Right renal cortex interstitium (tissue), 3 donors: ENCODE data around the gene DERA. TPM values are rescaled to one million over a fixed set of nuclear protein-coding genes. Genes with fewer than 3 reads are reported as not detected.
A peak's percentile ranks its signal among the peaks of the same experiment; 100 is the strongest.
"Not testable (repeated sequence)": the region's sequence is repeated elsewhere in the genome, so short reads cannot be mapped to it uniquely, and the experiment has no call there.

Experiments used
- DNase-seq, 3 donors: peaks; one replicate each; pipeline ENCODE4 v3.0.0-alpha.2; 2013; ENCODE audit warnings: low read depth in 3 of 3, low spot score in 2 of 3
- polyA plus RNA-seq, 3 donors: library from polyadenylated mRNA; unstranded; fragments of 120-200 nt; gene quantifications; one replicate each; pipeline ENCODE4 v1.2.1, GENCODE V29; 2013; ENCODE audit not compliant: insufficient read length in 3 of 3

DERA gene
- polyA plus RNA-seq: 10 to 100 TPM; 45.3 to 49.1 (median 49.1) TPM

- peak; percentile 55 to 57 (median 56) for DNase-seq
These were observed at the start of gene DERA for GRCh38 chr12:15910864-15911721. Gene DERA, plus strand, starts transcription at chr12:15911332. Its CDS starts 52 bp downstream, at chr12:15911384.

- DNase-seq: no peak
These were observed 49.7 kb upstream of the DERA start for GRCh38 chr12:15861404-15861803.

GRCh38 chr12:15862840-15863239, 48.3 kb upstream of the DERA start:
- DNase-seq: no peak

GRCh38 chr12:15863372-15863771, 47.8 kb upstream of the DERA start:
- no peak for DNase-seq

- no peak for DNase-seq
These were observed 47.1 kb upstream of the DERA start for GRCh38 chr12:15863984-15864383.

- DNase-seq: no peak
These were observed 42.9 kb upstream of the DERA start for GRCh38 chr12:15868186-15868585.

- no peak for DNase-seq
These were observed 37.6 kb upstream of the DERA start for GRCh38 chr12:15873556-15873955.

GRCh38 chr12:15874556-15875145, 36.5 kb upstream of the DERA start:
- not testable (repeated sequence) for DNase-seq

- no peak for DNase-seq
These were observed 35.3 kb upstream of the DERA start for GRCh38 chr12:15875863-15876262.

GRCh38 chr12:15879413-15879812, 31.7 kb upstream of the DERA start:
- DNase-seq: no peak

GRCh38 chr12:15880721-15881120, 30.4 kb upstream of the DERA start:
- no peak for DNase-seq

- DNase-seq: peak; percentile 92 to 93 (median 92)
These were observed 28.8 kb upstream of the DERA start, which contains the start of gene STRAP for GRCh38 chr12:15882118-15882971. Gene STRAP, plus strand, starts transcription at chr12:15882387. Its CDS starts 321 bp downstream, at chr12:15882708.

- DNase-seq: no peak
These were observed 27.6 kb upstream of the DERA start for GRCh38 chr12:15883536-15883935.

- DNase-seq: no peak
These were observed 24.6 kb upstream of the DERA start for GRCh38 chr12:15886372-15887042.

GRCh38 chr12:15887043-15887817, 23.9 kb upstream of the DERA start:
- DNase-seq: no peak

GRCh38 chr12:15892645-15893259, 18.4 kb upstream of the DERA start:
- no peak for DNase-seq

GRCh38 chr12:15893260-15893659, 17.9 kb upstream of the DERA start:
- DNase-seq: no peak

GRCh38 chr12:15896867-15897266, 14.3 kb upstream of the DERA start:
- no peak for DNase-seq

- no peak for DNase-seq
These were observed 13.7 kb upstream of the DERA start for GRCh38 chr12:15897433-15897832.
